HT1080 (cell line): ENCODE measurements around the gene ENTPD1. TPM values are rescaled to one million over a fixed set of nuclear protein-coding genes. Genes with fewer than 3 reads are reported as not detected.
"Not testable (repeated sequence)": the region's sequence is repeated elsewhere in the genome, so short reads cannot be mapped to it uniquely, and the experiment has no call there.

ENCODE experiments used
- DNase-seq: peaks from one replicate; pipeline ENCODE4 v3.0.0-alpha.2; 2015; ENCODE audit warnings: low read depth
- total RNA-seq: library from RNA; depleted of rRNA; stranded (reverse); fragments of >200 nt; shearing (Covaris generic); gene quantifications from 2 replicates; pipeline ENCODE4 v1.2.3, GENCODE V29; 2014

ENTPD1 gene
- total RNA-seq, 1 experiment from 2014 or later = not detected

DNA sequence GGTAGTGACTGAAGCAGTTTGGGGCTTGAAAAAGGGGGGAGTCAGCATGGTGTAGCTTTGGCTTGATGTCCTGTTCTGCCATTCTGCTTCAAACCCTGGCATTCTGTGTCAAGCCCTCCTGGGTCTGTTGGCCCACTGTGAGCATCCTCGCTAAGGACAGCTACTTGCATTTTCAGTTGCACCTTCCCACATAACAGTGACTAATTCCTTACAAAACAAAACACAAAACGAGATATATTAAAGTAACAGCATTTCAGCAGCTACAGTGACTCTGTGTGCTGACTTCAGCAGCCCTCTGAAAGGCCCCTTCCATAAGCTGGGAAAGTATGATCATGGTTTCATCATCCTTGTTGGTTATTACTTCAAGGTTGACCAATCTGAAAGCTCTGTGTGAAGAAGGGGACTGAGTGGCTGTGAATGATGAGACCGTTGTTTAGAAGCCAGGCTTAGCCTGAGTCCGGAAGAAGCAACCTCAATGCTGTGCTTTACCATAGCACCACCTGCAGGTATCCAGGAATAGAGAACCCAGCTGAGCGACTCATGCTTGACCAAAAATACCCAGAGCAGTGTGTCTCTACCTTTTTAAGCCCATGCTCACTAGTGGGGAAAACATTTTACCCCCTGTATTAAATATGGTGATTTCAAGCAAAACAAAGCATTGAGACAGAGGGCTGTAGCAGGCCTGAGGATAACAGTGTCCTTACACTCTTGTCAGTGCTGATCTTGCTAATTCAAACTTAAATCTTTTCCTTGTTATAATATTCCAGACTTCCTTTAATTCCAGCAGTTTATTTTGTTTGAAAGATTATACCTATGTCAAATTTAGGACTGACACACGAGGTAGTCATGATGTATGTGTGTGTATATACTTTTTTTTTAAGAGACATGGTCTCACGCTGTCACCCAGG, 109.2 kb downstream of the ENTPD1 start:
- peak; percentile 58 for DNase-seq

DNA sequence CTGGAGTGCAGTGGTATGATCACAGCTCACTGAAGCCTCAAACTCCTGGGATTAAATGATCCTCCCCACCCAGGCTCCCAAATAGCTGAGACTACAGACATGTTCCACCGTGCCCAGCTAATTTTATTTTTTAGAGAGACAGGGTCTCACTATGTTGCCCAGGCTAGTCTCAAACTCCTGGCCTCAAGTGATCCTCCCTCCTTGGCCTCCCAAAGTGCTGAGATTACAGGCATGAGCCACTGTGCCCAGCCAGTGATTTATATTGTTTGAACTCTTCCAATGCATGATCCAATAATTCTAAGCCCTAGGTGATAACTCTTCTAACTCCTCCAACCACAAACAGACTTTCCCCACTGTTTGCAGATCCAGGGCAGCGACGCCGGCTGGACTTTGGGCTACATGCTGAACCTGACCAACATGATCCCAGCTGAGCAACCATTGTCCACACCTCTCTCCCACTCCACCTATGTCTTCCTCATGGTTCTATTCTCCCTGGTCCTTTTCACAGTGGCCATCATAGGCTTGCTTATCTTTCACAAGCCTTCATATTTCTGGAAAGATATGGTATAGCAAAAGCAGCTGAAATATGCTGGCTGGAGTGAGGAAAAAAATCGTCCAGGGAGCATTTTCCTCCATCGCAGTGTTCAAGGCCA, 110.0 kb downstream of the ENTPD1 start:
- DNase-seq = no peak

DNA sequence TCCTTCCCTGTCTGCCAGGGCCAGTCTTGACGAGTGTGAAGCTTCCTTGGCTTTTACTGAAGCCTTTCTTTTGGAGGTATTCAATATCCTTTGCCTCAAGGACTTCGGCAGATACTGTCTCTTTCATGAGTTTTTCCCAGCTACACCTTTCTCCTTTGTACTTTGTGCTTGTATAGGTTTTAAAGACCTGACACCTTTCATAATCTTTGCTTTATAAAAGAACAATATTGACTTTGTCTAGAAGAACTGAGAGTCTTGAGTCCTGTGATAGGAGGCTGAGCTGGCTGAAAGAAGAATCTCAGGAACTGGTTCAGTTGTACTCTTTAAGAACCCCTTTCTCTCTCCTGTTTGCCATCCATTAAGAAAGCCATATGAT, 110.5 kb downstream of the ENTPD1 start:
- DNase-seq = no peak

DNA sequence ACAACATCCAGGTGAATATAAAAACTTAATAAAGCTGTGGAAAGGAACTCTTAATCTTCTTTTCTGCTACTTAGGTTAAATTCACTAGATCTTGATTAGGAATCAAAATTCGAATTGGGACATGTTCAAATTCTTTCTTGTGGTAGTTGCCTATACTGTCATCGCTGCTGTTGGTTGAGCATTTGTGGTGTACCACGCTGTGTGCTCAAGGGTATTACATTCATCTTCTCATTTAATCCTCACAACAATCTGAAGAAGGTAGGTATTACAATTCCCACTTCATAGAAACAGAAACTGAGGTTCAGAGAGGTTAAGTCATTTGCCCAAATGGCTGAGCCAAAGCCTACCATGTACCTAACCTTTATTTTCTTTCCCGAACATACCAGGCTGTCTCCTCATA, 111.9 kb downstream of the ENTPD1 start:
- DNase-seq = no peak

DNA sequence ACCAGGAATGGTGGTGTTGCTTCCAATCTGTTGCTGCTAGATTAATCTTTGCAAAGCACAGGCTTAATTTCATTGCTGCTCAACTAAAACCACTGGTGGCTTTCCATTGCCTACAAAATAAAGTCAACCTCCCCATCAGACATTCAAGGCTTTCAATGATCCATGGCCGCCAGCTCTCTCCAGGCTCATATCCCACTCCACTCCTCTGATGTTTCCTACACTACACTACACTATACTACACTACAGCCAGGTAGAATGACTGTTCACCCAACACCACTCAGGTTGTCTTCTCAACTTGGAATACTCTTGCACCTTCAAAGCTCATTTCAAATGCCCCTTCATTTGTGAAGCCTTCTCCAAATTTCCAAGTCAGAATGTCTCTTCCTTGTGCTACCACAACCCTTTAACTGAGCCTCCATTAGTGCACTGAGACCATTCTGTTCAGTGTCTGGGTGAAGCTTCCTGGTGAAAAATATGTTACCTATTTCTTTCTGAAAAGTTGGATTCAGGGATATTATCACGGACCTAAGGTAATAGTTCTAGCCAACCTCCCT, 116.3 kb downstream of the ENTPD1 start:
- no peak for DNase-seq

DNA sequence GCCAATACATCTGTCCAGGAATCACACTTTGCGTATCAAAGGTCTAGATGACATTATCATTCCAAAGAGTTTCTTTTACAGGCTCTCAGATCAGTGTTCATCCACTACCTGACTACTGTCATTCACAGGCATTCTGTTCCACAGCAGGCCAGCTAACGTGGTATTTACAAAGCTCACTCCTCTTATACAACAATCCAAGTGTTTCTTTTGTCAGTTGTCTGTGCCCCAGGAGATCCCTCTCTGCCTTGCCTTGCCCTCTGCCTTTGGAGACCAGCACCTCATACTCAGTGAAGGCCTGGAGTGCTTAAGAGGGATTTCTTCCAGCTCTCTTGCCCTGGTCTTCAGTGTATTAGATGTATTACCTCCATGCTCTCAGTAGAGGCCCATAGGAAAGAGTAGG, 117.2 kb downstream of the ENTPD1 start:
- no peak for DNase-seq

DNA sequence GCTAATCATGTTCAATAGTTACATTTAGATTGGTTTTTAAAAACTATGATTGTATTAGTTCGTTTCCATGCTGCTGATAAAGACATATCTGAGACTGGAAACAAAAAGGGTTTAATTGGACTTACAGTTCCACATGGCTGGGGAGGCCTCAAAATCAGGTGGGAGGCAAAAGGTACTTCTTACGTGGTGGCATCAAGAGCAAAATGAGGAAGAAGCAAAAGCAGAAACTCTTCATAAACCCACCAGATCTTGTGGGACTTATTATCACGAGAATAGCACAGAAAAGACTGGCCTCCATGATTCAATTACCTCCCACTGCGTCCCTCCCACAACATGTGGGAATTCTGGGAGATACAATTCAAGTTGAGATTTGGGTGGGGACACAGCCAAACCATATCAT, 117.7 kb downstream of the ENTPD1 start:
- no peak for DNase-seq

DNA sequence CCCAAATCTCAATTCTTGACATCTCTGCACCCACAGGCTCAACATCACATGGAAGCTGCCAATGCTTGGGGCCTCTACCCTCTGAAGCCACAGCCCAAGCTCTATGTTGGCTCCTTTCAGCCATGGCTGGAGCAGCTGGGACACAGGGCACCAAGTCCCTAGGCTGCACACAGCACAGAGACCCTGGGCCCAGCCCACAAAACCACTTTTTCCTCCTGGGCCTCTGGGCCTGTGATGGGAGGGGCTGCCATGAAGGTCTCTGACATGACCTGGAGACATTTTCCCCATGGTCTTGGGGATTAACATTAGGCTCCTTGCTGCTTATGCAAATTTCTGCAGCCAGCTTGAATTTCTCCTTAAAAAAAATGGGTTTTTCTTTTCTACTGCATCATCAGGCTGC, 118.8 kb downstream of the ENTPD1 start:
- DNase-seq = not testable (repeated sequence)

DNA sequence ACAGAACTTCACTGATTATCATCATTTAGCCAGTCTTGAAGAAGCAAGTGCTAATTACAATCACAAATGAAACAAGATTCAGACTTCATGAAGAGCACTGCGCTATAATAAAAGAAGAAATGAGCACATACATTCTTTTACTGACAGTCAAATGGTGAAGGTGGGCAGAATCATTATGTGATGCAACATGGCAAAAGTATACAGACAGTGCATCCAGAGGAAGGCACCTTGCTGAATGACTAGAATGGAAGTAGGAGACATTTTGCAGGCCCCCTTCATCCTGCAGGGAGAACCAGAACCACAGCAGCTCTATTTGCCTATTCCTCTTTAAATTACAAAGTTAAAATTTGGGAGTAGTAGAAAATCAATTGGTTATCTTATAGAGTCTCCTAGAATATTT, 120.8 kb downstream of the ENTPD1 start:
- no peak for DNase-seq

DNA sequence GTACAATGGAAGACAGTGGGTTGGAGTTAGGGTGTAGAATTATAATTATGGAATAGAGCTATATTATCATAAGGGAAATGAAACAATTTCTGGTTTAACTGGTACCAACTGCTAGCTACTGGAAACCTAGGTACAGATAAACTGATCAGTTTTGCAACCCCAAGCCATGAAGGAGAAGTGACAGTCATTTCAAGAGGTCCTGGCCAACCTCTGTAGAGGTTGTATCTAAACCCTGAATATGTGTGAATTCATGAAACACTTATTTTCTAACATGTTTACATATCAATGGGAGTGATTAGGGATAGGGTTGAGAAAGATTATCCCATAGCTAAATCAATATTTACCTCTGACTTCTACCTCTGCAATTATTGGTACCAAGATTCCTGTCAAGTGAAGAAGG, 121.9 kb downstream of the ENTPD1 start:
- DNase-seq = no peak

DNA sequence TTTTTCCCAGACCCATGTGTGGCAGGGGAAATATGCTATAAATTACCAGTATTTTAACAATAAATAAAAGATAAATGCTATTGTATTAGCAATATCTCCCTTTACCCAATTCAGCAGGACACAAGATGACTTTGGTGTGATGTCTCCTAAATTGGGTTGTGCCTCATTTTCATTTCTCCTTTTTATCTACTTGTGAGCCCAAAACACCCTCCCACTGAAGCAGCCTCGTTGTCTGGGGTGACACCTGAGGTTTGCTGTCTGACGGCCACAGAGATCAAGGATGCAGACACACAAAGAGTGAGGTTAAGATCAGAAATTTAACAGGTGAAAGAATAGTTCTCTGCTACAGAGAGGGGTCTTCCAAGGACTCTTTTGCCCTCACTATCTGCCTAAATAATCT, 124.7 kb downstream of the ENTPD1 start:
- DNase-seq = no peak

DNA sequence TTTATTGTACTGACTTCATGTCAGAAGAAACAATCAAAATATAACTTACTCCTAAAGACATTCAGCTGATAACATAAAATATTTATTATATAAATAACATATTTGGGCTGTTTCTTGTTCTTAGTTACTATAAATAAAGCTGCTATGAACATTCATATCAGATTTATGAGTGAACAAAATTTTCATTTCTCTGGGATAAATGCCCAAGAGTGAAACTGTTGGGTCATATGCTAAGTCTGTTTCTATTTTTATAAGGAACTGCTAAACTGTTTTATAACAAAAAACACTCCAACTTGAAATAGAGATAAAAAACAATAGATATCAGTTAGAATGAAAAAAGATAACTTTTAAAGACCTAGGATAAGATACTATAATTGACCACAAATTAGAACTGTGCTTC, 125.4 kb downstream of the ENTPD1 start:
- DNase-seq = no peak

DNA sequence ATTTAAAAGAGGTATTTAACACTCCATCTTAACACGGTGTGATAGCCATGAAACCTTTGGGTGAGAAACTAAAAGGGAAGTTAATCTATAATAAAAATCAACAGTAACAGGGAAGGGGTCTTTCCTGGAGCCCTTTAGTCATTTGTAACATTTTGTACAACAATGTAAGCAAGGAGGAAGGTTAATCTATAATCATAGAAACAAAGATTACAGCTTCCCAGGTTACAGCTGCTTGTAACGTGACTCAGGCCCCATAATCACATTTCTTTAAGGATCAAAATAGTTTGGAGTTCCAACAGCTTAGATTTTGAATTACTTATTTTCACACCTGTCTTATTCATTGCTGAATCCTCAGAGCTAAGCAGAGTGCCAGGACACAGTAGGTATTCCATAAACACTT, 133.9 kb downstream of the ENTPD1 start:
- DNase-seq = no peak

DNA sequence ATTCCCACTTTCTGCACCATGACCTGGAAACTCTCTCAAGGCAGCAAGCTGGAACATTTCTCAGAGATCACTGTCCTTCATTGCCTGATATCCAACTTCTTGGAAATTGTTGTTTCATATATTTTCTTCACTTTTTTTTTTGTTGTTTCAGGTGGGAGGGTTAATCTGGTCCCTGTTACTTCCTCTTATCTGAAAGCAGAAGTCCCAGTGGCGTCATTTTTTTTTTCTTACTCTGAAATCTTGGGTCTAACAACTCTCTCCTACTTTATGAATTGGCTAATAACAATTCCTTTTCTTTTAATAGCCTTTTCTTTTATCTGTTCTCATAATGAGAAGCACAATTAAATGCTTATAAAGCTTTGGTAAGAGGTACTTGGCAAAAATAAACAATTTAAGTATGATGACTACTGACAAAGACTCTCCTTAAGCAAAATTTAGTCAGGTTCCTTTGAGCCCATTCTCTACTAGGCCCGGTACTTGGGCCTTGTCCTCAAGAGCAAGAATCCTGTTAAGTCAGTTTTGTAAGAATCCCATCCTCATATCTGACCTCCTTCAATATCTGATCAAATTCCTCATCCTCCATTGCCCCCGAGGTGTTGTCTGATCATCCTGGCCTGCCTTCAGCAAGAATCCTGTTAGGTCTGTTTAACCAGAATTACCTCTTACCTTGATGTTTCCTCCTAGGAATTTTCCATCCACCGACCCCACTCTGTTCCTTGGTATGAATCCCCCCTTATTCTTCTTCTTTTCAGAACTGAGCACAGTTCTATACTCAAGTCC, 140.3 kb downstream of the ENTPD1 start:
- no peak for DNase-seq

DNA sequence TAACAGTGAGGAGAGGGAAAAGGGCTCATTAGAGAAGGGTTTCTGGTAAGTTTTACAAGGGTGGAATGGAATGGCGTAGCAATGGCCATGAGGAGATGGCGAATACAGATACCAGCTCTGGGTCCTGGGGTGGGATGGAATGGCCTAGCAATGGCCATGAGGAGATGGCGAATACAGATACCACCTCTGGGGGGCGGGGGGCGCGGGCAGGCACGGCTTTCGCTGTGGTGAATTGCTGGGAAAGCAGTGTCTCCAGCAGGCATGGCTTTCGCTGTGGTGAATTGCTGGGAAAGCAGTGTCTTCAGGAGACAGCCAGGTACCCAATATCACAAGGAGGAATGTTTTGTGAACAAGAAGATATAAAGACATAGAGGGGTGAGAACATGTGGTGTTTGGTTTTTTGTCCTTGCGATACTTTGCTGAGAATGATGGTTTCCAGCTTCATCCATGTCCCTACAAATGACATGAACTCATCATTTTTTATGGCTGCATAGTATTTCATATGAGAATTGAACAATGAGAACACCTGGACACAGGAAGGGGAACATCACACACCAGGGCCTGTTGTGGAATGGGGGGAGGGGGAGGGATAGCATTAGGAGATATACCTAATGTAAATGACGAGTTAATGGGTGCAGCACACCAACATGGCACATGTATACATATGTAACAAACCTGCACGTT, 150.1 kb downstream of the ENTPD1 start:
- DNase-seq = not testable (repeated sequence)

DNA sequence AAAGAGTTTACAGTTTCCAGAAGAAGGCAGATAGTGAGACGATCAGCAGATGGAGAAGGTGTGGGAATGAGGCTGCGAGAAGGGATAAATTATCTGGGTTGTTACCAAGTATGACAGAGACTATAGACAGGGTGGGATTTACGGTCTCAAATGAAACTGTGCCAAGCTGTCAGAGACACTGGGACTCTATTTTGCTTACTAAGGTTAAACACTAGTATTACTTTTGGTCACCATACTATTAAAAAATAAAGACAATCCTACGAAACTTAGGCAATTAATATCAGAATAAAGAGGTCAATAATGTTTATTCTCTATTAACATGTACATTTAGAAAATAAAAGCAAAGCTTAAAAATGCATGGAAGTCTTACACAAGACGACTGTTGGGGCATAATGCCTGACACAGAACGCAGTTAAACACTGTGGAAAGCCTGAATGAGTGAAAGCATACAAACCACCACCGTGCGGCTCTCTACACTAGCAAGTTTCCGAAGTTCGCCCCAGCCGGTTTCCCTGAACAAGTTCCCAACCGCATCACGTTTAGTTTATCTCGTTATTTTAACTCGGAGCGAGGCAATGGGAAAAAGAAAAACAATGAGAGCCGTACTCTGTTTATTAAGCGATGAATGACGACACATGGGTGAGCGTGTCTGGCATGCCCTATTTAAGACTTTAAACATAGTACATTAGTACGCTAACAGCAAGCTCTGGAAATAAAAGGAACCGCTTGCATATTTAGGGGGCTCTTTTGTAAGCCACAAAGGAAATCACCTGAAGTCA, 150.9 kb downstream of the ENTPD1 start:
- DNase-seq = peak; percentile 41

DNA sequence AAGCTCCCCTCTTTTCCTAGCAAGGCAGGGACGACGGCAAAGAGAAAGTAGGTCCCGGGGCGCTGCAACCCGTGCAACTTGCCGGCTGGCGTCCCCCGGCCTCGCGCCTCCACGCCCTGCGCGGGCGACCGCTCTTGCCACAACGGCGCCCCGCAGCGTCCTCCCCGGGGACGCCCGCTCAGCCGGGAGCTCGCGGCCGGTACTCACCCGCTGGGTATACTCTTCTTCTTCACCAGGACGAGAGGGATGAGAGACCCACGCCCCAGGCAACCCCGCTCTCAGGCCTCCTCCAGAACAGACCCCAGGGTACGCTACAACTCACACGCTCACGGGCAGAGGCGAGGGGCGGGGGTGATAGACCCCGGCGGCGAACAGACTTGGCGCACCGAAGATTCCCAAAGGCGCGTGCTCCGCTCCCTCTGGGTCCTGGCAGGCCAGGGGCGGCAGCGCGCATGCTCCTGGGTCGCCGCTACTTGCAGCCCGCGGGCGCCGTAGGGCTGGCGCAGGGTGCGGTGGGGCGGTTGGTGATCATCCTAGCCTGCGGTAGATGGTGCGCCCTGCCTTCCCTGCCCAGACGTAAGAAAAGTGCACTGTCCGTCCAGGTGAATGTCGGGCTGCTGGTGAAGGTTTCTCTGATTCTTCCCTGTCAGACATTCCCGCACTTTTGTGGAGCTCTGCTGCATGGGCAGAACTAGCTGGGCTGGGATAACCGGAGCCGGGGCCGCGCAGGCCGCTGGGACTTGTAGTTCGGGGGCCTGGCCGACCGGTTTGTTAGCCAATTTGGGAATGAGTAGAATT, 151.7 kb downstream of the ENTPD1 start, which contains the start of gene CC2D2B:
Gene CC2D2B (plus strand): TSS at position 520 of the 798 bp plus-strand sequence. CDS start 3,349 bp downstream, outside the sequence.
- DNase-seq = peak; percentile 82

DNA sequence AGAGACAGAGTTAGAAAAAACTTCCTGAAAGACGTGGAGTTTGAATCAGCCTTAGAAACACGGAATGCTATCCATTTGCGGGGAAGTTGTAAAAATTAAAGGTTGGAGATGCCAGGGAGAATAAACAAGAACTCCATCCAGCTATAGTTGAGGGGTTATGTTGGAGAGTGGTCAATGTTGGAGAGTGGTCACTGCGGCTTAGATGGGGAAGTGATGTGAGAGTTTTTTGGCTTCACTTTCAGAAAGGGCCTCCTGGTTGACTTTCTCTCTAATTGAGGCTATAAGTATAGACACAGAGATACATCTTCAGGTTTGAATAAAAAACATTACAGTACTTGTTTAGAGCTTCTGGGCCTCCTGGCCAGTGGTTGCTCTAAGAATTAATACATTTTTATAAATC, 152.5 kb downstream of the ENTPD1 start:
- DNase-seq = no peak

DNA sequence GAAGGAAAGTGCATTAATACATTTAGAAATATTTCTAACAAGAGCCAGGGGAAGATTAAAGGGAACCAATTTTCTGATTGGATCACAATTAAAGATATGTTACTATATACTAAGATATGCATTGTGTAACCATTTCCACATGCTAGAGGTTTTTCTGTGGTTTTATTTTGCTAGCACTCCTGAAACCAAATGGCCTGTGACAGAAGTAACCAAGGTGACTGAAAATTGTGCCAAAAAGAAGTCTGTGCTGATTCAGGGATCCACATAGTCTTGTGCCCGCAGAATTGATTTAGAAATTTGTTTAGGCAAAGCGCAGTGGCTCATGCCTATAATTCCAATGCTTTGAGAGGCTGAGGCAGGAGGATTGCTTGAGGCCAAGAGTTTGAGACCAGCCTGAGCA, 153.6 kb downstream of the ENTPD1 start:
- DNase-seq = no peak
